ENCODE measurements around the gene CFAP74.

CFAP74 gene

DNA sequence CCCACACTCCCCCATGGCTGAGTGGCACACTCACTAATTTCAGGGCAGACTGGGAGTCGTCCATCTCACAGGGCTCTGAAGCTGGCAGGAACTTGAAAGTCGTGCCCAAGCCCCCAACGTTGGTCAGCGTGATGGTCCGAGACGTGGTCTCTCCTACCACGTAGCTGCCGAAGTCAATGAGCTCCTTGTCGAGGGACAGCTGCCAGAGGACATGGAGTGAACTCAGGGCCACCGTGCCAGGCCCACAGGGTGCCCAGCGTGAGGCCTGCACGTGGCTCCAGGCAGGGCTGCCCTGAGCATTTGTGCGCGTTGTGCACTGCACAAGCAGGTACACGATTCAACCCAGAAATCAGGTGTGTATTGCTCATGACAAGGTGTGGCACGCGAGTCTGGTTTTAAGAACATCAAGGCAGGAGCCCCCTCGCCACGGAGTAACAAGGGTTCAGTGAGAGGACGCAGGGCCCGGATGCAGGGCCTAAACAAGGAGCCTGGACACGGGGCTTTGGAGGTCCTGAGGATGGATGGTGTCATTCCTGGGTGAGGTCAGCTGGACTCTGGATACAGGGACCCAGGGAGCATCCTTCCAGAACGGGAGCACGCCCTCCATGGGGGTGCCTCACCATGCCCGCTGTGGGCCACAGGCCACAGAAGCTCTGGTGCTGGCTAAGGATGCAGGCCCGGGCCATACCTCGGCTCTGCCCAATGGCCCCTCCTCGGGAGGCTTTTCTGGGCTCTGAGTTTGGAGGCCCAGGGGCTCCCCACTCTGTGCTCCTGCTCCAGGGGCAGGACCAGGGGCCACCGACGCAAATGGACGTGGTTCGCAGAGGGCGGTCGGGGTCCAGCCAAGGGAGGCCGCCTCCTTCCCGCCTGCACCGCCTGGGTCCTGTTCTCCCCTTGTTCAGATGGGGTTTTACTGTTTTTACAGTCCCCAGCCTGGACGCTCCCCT, 46.7 kb downstream of the CFAP74 start:
- TF ChIP-seq CTCF (IDR thresholded peaks at IDR 0.05; ENCODE audit: borderline replicate concordance, insufficient read depth, low read depth, low read length) = no peak

DNA sequence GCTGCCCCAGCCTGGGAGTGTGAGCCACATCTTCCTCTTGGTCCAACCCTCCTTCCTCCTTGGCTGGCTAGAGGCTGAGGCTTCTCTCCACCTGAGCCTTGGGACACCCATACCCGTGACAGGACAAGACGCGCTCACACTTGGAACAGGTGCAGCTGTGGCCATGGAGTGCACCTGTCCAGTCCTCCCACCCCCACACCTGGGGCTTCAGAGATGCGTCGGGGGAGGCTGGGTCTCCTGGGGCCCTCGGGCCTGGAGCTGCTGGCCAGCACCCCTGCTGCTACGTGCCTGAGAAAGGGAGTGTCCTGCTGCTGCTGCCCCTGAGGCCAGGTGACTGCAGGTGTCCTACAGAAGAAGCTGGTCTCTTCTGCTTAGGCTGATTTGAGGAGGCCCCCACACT, 47.5 kb downstream of the CFAP74 start:
- no peak overlapping the region for H3K4me3 ChIP-seq (ENCODE audit: low read depth, low read length)
- no peak for TF ChIP-seq CTCF (IDR thresholded peaks at IDR 0.05; ENCODE audit: borderline replicate concordance, insufficient read depth, low read depth, low read length)

More for the DNA sequence above, 46.7 kb downstream of the CFAP74 start:
- H3K4me3 ChIP-seq (ENCODE audit: low read depth, low read length) = no peak overlapping the region

GRCh38 chr1:1955621-1956094, 47.9 kb downstream of the CFAP74 start:
- H3K4me3 ChIP-seq (ENCODE audit: low read depth, low read length) = no peak overlapping the region
- TF ChIP-seq CTCF (IDR thresholded peaks at IDR 0.05; ENCODE audit: borderline replicate concordance, insufficient read depth, low read depth, low read length) = no peak

DNA sequence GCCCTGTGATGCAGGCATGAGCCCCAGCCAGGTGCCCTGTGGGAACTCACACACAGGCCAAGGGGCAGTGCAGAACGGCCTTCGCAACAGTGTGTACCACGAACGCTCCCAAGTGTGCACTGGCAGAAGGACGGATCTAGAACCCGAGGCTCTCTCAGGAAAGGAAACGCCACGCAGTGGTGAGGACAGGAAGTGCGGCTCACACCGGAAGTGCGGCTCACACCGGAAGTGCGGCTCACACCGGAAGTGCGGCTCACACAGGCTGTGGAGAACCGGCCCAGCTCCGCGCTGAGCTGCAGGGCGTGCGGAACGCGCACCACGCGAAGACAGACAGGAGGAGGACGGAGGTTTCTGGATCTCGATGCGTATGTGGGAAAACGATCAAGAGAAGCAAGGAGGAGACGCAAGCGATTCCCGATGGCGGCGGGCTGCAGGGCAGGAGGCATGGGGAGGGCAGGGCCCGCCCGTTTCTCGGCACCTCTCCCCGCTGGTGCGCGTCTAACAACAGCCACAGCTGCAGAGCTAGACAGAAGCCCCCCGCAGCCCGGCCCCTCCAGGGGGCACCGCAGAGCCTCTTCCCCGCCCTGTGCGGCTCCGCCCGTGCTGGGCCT, 48.6 kb downstream of the CFAP74 start:
- no peak overlapping the region for H3K4me3 ChIP-seq (ENCODE audit: low read depth, low read length)
- 0 out of 2 replicates have a peak, but pooled peaks have one; percentile 25 for TF ChIP-seq CTCF (IDR thresholded peaks at IDR 0.05; ENCODE audit: borderline replicate concordance, insufficient read depth, low read depth, low read length)

DNA sequence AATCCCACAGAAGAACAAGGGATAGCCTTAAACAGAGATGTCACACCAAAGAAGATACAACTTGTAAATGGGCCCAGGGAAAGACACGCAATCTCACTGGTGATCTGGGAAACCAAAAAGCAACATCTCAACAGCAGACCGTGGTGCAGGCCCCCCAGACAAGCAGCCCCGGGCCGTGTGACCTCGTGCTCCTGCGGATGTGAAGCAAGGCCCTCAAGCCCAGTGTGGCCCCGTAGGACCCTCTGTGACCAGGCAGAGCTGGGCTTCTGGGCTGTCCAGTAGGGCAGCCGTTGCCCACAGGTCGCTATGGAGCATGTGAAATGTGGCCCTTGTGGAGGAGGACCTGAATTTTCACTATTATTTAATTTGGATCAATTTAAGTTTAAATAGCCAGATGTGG, 49.6 kb downstream of the CFAP74 start:
- H3K4me3 ChIP-seq (ENCODE audit: low read depth, low read length) = no peak overlapping the region
- TF ChIP-seq CTCF (IDR thresholded peaks at IDR 0.05; ENCODE audit: borderline replicate concordance, insufficient read depth, low read depth, low read length) = no peak

DNA sequence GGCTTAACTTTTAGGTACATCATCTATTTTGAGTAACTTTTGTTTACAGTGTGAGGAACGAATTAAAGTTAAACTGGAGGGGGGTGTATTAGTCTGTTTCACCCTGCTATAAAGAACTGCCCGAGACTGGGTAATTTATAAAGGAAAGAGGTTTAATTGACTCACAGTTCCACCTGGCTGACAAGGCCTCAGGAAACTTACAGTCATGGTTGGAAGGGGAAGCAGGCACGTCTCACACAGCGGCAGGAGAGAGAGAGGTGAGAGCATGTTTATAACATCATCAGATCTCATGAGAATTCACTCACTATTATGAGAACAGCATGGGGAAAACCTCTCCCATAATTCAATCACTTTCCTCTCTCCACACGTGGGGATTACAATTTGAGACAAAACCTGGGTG, 52.6 kb downstream of the CFAP74 start:
- no peak for TF ChIP-seq CTCF (IDR thresholded peaks at IDR 0.05; ENCODE audit: borderline replicate concordance, insufficient read depth, low read depth, low read length)
- H3K4me3 ChIP-seq (ENCODE audit: low read depth, low read length) = no peak overlapping the region
